GM23338 (cell line): Measurements from ENCODE around the gene SPIC. TPM values are rescaled to one million over a fixed set of nuclear protein-coding genes. Genes with fewer than 3 reads are reported as not detected.

ENCODE experiments used
- ATAC-seq: fragments of 200-7000 bp; cut with Tn5 transposase; 3 replicates; pipeline ENCODE4 v1.9.1; 2020
- DNase-seq: peaks from one replicate; pipeline ENCODE4 v3.0.0-alpha.2; 2015; ENCODE audit warnings: low spot score
- H2AFZ ChIP-seq: fragments of 200-600 bp; sonication (generic); 2 replicates; pipeline ENCODE4 v1.8.0; 2016; ENCODE audit warnings: antibody characterized with exemption, mild to moderate bottlenecking, moderate library complexity
- H3F3A ChIP-seq: fragments of 200-600 bp; sonication (generic); replicated peaks from 2 replicates; pipeline ENCODE4 v1.8.0; 2017; ENCODE audit warnings: antibody characterized with exemption, mixed run types, low read depth
- H3K27ac ChIP-seq: fragments of 200-600 bp; sonication (generic); 2 replicates; pipeline ENCODE4 v1.6.1; 2016; ENCODE audit warnings: low read depth
- H3K27me3 ChIP-seq: fragments of 200-600 bp; sonication (generic); 2 replicates; pipeline ENCODE4 v1.8.0; 2016; ENCODE audit warnings: mild to moderate bottlenecking, mixed run types, moderate library complexity; ENCODE audit not compliant: insufficient read depth
- H3K36me3 ChIP-seq: fragments of 200-600 bp; sonication (generic); 2 replicates; pipeline ENCODE4 v1.8.0; 2016; ENCODE audit warnings: mild to moderate bottlenecking; ENCODE audit not compliant: insufficient read depth
- H3K4me1 ChIP-seq: fragments of 200-600 bp; sonication (generic); 2 replicates; pipeline ENCODE4 v1.8.0; 2016; ENCODE audit warnings: mild to moderate bottlenecking, moderate library complexity; ENCODE audit not compliant: insufficient read depth
- H3K4me2 ChIP-seq: fragments of 200-600 bp; sonication (generic); 2 replicates; pipeline ENCODE4 v1.7.1; 2017; ENCODE audit warnings: mixed run types
- H3K4me3 ChIP-seq: fragments of 200-600 bp; sonication (generic); 2 replicates; pipeline ENCODE4 v1.6.1; 2016; ENCODE audit warnings: mixed run types
- H3K79me2 ChIP-seq: fragments of 200-600 bp; sonication (generic); replicated peaks from 2 replicates; pipeline ENCODE4 v1.8.0; 2017; ENCODE audit warnings: mild to moderate bottlenecking; ENCODE audit not compliant: insufficient read depth
- H3K9me2 ChIP-seq: fragments of 200-600 bp; sonication (generic); 2 replicates; pipeline ENCODE4 v1.8.0; 2017; ENCODE audit not compliant: insufficient read depth
- H4K20me1 ChIP-seq: fragments of 200-600 bp; sonication (generic); replicated peaks from 2 replicates; pipeline ENCODE4 v1.8.0; 2017; ENCODE audit warnings: mild to moderate bottlenecking; ENCODE audit not compliant: insufficient read depth
- H3K27ac Mint-ChIP-seq: 2 replicates; pipeline ENCODE4 v1.8.0; 2020; ENCODE audit warnings: inconsistent platforms, mild to moderate bottlenecking, moderate library complexity, mixed read lengths
- H3K27me3 Mint-ChIP-seq: 3 replicates; pipeline ENCODE4 v1.8.0; 2022; ENCODE audit warnings: low read depth, mild to moderate bottlenecking, moderate library complexity, mixed read lengths, inconsistent platforms; ENCODE audit not compliant: insufficient read depth, poor library complexity
- H3K36me3 Mint-ChIP-seq: 3 replicates; pipeline ENCODE4 v1.8.0; 2021; ENCODE audit warnings: low read depth, mild to moderate bottlenecking, inconsistent platforms, moderate library complexity, mixed read lengths
- H3K4me1 Mint-ChIP-seq: 3 replicates; pipeline ENCODE4 v1.8.0; 2020; ENCODE audit warnings: mild to moderate bottlenecking, inconsistent platforms, mixed read lengths
- H3K4me3 Mint-ChIP-seq: 3 replicates; pipeline ENCODE4 v1.8.0; 2021; ENCODE audit warnings: moderate library complexity, mild to moderate bottlenecking, inconsistent platforms, mixed read lengths
- H3K9me3 Mint-ChIP-seq: 3 replicates; pipeline ENCODE4 v1.8.0; 2020; ENCODE audit warnings: moderate library complexity, mild to moderate bottlenecking, inconsistent platforms, mixed read lengths
- CREB1 ChIP-seq: fragments of 250-450 bp; sonication (Bioruptor Pico); IDR thresholded peaks from 2 replicates; pipeline ENCODE4 v1.5.0; 2020; ENCODE audit warnings: low read depth, mild to moderate bottlenecking, moderate library complexity
- CTCF ChIP-seq, 2 experiments: fragments of 200-600 bp in 1 of 2; sonication (generic) in 1 of 2; conservative IDR thresholded peaks; 2 replicates each; pipeline versions ENCODE4 v1.5.1 to v1.6.1; 2016 to 2017; ENCODE audit warnings: antibody characterized with exemption in 2 of 2, low read depth in 2 of 2, mild to moderate bottlenecking in 2 of 2, moderate library complexity in 1 of 2
- ETS1 ChIP-seq: IDR thresholded peaks from 2 replicates; pipeline ENCODE4 v1.6.1; 2016; ENCODE audit warnings: antibody characterized with exemption
- EZH2 ChIP-seq: fragments of 200-600 bp; sonication (generic); IDR thresholded peaks from one replicate; pipeline ENCODE4 v1.8.0; 2017; ENCODE audit warnings: antibody characterized with exemption, mild to moderate bottlenecking, low read depth; ENCODE audit not compliant: unreplicated experiment
- NANOG ChIP-seq: IDR thresholded peaks from 2 replicates; pipeline ENCODE4 v1.6.1; 2016; ENCODE audit warnings: antibody characterized with exemption, borderline replicate concordance
- REST ChIP-seq: IDR thresholded peaks from one replicate; pipeline ENCODE4 v1.6.1; 2018; ENCODE audit warnings: antibody characterized with exemption; ENCODE audit not compliant: unreplicated experiment
- STAT1 ChIP-seq: IDR thresholded peaks from one replicate; pipeline ENCODE4 v1.6.1; 2016; ENCODE audit warnings: antibody characterized with exemption; ENCODE audit not compliant: unreplicated experiment
- ZNF462 ChIP-seq: fragments of 250-450 bp; sonication (Bioruptor Pico); IDR thresholded peaks from 2 replicates; pipeline ENCODE4 v1.5.0; 2020; ENCODE audit warnings: mild to moderate bottlenecking, moderate library complexity
- polyA plus RNA-seq: library from polyadenylated mRNA; unstranded; fragments of >200 nt; fragmentation: Nextera tagmentation; extraction: Ambion mirVana; gene quantifications from 2 replicates; pipeline ENCODE4 v1.2.1, GENCODE V29; 2016
- total RNA-seq: library from RNA; depleted of rRNA; stranded (reverse); fragments of >200 nt; shearing (Covaris generic); gene quantifications from 2 replicates; pipeline ENCODE4 v1.2.3, GENCODE V29; 2014

The SPIC gene
- total and polyA plus RNA-seq, 2 experiments from 2014 or later: not detected

GRCh38 chr12:101468948-101469347 is 6.2 kb upstream of the SPIC start:
- H3K9me3 Mint-ChIP-seq: no peaks in the 10 kb centered on the region
- Histone ChIP-seq H3F3A (no peaks in the 10 kb centered on the region), H3K4me2 (no peak overlapping the region), H3K27ac (no peak overlapping the region), H2AFZ (no peak overlapping the region), H3K9me2 (no peaks in the 10 kb centered on the region), H3K4me1 (peaks cover 10% of the 10 kb centered on the region), H4K20me1 (no peaks in the 10 kb centered on the region), H3K79me2 (no peaks in the 10 kb centered on the region), H3K27me3 (no peaks in the 10 kb centered on the region), H3K36me3 (no peaks in the 10 kb centered on the region), H3K4me3 (no peak overlapping the region)
- ATAC-seq (no peak), DNase-seq (no peak)
- H3K27me3 Mint-ChIP-seq: peaks cover 2% of the 10 kb centered on the region
- no peaks in the 10 kb centered on the region for H3K36me3 Mint-ChIP-seq
- no peak overlapping the region for H3K4me3 Mint-ChIP-seq
- H3K4me1 Mint-ChIP-seq: peaks cover 9% of the 10 kb centered on the region
- H3K27ac Mint-ChIP-seq: no peak overlapping the region
- TF ChIP-seq REST: no peak
- TF ChIP-seq ETS1: no peak
- TF ChIP-seq EZH2: no peak
- TF ChIP-seq ZNF462 (CRISPR knock-in tag): no peak
- no peak for TF ChIP-seq CTCF (conservative IDR thresholded peaks at IDR 0.05; ENCODE audit: low read depth in 2 of 2)
- no peak for TF ChIP-seq NANOG
- TF ChIP-seq CREB1 (CRISPR knock-in tag): no peak
- TF ChIP-seq STAT1: no peak
